GM18909 (cell line): ENCODE measurements around the gene GFAP.

Experiments
- ATAC-seq: cut with Tn5 transposase; IDR thresholded peaks from one replicate; pipeline ENCODE4 v1.9.1; 2021; ENCODE audit warnings: mild to moderate bottlenecking; ENCODE audit not compliant: unreplicated experiment, poor library complexity

Gene GFAP

GRCh38 chr17:44871556-44871955 is 43.7 kb downstream of the GFAP start:
- ATAC-seq = no peak

- no peak for ATAC-seq
These were observed 47.5 kb downstream of the GFAP start for GRCh38 chr17:44867841-44868240.

DNA sequence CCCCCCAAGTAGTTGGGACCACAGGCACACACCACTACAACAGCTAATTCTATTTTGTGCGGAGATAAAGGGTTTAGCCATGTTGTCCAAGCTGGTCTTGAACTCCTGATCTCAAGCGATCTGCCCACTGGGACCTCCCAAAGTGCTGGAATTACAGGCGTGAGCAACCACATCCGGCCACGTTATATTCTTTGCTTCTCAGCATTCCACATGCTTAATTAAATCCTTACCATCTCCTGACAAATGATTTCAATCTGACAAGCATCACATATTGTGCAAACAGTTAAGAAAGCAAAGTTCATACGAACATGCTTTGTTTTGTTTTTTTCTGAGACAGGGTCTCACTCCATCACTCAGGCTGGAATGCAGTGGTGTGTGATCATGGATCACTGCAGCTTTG is 49.4 kb downstream of the GFAP start:
- no peak for ATAC-seq

- ATAC-seq = no peak
These were observed 50.1 kb downstream of the GFAP start for GRCh38 chr17:44865231-44865660.

DNA sequence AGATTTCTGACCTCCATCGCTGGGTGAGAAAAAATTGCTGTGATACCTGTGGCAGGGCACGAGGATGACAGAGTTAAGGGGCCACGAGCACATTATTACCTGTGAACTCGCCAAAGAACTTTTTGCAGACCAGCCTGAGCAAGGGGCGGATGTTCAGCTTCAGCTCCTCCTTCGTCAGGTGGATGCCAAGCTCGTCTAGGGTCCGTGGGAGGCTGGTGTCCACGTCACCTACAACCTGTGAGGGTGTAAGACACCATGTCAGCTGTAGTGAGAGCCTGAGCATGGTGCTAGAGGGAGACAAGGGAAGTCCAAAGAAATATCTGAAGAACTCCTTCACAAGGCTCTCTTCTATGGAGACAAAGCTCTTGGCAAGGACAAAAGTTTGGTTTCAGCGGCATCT is 50.5 kb downstream of the GFAP start:
- no peak for ATAC-seq

DNA sequence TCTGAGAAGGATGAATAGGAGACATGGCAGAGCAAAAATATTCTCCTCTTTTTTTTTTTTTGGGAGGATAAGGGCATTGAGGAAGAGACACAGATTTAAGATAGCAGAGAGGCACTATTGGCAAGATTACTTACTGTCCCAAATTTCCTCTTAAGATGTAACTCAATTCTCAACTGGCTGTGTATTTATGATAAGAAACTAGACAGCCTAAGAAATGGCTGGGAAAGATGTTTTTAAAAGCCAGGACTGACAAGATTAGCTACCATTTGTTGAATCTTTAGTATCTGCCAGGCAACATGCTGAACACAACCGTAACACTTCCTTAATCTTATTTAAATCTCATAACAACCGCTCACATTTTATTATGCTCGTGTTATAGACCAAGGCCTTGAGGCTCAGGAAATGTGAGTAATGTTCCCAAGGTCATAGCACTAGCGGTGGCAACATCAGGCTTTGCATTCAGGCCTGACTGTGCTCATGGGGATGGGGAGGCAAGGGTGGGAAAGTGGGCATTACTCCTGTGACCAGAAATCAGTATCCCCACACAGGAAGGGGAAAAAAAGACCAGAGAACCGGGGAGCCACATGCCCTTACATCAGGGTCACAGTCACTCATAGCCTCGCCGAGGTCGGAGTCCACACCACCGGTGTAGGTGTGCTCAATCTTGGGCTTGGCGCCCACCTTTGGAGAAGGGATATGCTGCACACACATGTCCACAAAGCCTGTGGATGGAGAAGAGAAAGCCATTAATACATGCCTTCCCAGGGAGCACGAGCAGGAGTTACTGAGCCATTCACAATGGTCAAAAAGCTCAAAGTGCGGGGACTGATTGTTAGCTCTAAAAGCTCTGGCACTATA is 52.0 kb downstream of the GFAP start:
- ATAC-seq = no peak

DNA sequence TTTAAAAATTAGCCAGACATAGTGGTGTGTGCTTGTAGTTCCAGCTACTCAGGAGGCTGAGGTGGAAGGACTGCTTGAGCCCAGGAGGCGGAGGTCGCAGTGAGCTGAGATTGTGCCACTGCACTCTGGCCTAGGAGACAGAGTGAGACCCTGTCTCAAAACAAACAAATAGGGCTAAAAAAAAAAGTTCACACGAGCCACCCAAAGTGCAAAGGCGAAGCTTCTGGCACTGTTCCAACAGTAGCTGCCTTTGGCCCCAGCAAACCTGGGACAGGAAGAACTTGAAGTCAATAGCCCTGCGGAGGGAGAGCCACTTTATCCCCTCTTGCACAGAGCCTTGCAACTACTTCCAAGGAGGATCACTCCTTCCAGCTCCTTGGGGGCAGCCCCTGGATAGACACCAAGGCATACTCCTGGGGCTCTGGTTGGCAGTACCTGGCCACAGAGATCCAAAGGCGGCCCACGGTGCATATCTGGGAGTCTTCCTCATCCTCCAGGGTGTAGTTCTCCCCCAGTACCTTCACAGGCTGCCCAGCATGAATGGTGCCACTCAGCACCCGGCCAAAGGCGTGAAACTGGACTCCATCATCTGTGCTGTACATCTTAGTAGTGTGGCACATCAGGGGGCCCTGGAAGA is 52.9 kb downstream of the GFAP start:
- no peak for ATAC-seq

DNA sequence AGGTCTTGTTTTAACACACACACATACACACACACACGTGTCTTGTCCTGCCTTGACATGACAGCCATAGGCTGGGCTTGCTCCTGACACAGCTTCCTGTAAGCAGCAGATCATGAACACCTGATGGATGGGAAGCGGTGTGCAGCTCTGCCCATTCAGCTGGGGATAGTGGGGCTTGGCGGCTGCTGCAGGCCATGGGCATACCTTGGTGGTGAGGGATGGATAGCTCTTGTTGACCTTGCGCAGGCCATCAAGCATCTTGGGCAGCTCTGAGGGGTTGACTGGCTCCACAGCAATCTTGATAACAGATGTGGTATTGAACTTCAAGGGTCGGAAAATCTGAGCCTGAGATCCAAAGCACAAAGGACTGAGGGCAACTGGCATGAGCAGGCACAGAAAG is 55.6 kb downstream of the GFAP start:
- no peak for ATAC-seq

DNA sequence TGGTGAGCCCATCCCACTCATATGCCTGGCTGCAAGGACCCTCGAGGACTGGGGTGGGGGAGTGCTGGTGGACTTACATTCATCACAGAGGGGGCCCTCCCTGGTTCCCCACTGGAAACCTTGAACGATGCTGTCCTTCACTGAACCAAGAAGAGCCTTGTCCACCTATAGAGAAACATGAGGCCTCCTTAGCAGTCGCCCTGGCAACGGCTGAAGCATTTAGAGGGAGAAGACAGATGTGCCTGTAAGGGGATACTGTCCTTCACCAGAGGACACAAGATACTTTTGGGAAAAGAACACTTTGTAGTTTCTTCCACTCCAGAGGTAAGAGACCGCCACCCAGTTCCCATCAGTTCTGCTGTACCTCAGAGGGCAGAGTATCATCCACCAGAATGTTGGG is 61.1 kb downstream of the GFAP start:
- ATAC-seq = no peak
